ENCODE results near the gene ARSJ.

DNA sequence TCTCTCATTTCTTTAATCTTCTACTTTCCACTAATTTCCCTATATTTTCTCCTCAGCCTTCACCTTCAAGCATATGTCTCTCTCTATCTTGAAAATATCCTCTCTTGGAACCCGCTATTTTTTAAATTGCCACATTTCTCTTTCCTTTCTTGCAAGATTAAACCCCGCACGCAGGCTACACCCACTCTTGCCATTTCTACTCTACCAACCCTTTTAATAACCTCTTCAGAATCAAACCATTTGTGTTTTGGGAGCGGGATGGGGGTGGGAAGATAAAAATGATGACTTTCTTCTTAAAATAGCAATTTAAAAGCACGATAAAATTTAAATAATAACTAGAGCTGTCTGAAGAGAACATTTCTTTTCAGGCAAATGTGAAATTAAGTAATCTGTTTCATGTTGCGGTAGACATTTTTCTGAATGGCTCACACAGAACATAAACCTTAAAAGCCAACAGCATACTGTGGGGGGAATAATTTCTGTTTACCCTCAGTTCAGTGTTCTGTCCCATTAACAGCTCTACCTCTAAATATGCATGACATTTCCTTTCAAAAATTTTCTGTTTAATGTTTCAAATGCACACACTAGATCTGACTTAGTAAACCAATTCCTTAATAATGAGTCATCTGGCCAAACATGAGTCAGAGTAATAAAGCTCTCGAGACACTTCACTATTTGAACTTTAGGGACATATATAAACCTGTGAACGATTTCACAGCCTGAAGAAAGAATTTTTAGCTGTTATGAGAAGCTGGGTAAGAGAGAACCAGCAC lies 20.5 kb downstream of the ARSJ start:
- TF ChIP-seq, protein P1, sequence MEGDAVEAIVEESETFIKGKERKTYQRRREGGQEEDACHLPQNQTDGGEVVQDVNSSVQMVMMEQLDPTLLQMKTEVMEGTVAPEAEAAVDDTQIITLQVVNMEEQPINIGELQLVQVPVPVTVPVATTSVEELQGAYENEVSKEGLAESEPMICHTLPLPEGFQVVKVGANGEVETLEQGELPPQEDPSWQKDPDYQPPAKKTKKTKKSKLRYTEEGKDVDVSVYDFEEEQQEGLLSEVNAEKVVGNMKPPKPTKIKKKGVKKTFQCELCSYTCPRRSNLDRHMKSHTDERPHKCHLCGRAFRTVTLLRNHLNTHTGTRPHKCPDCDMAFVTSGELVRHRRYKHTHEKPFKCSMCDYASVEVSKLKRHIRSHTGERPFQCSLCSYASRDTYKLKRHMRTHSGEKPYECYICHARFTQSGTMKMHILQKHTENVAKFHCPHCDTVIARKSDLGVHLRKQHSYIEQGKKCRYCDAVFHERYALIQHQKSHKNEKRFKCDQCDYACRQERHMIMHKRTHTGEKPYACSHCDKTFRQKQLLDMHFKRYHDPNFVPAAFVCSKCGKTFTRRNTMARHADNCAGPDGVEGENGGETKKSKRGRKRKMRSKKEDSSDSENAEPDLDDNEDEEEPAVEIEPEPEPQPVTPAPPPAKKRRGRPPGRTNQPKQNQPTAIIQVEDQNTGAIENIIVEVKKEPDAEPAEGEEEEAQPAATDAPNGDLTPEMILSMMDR (conservative IDR thresholded peaks at IDR 0.05; ENCODE audit: low read depth, low read length) = no peak
- no peak for TF ChIP-seq EZH2 (IDR thresholded peaks at IDR 0.05; ENCODE audit: borderline replicate concordance, low read depth, low read length, poor library complexity, severe bottlenecking)
